ENCODE data around the gene MRPL10. TPM values are rescaled to one million over a fixed set of nuclear protein-coding genes. Genes with fewer than 3 reads are reported as not detected.
A peak's percentile ranks its signal among the peaks of the same experiment; 100 is the strongest.

Gene MRPL10
- total RNA-seq (38.3 TPM), polyA plus RNA-seq (ENCODE audit: insufficient read depth, low read depth, low replicate concordance) (52.2 TPM)
- long read RNA-seq, donor 1, transcript MRPL10-202 (5 exons, 1,725 nt), result major isoform, 20 of 30 reads
- long read RNA-seq, donor 1, partial matches to known transcripts, result 10 of 30 reads
- long read RNA-seq, donor 1, other reads (novel, unspliced or antisense), result 0 of 30 reads
- long read RNA-seq, donor 2, transcript MRPL10-202 (5 exons, 1,725 nt), result major isoform, 24 of 25 reads
- long read RNA-seq, donor 2, partial matches to known transcripts, result 0 of 25 reads
- long read RNA-seq, donor 2, other reads (novel, unspliced or antisense), result 0 of 25 reads
- long read RNA-seq, donor 3, transcript MRPL10-202 (5 exons, 1,725 nt), result major isoform, 20 of 22 reads
- long read RNA-seq, donor 3, partial matches to known transcripts, result 0 of 22 reads
- long read RNA-seq, donor 3, other reads (novel, unspliced or antisense), result 0 of 22 reads
- long read RNA-seq, donor 4, transcript MRPL10-202 (5 exons, 1,725 nt), result major isoform, 16 of 18 reads
- long read RNA-seq, donor 4, partial matches to known transcripts, result 0 of 18 reads
- long read RNA-seq, donor 4, other reads (novel, unspliced or antisense), result 0 of 18 reads
- long read RNA-seq, donor 5, partial matches to known transcripts, result 0 of 3 reads
- long read RNA-seq, donor 5, other reads (novel, unspliced or antisense), result 0 of 3 reads
- long read RNA-seq, donor 6, transcript MRPL10-202 (5 exons, 1,725 nt), result major isoform, 11 of 11 reads
- long read RNA-seq, donor 6, partial matches to known transcripts, result 0 of 11 reads
- long read RNA-seq, donor 6, other reads (novel, unspliced or antisense), result 0 of 11 reads
- long read RNA-seq, donor 7, transcript MRPL10-202 (5 exons, 1,725 nt), result major isoform, 15 of 39 reads
- long read RNA-seq, donor 7, partial matches to known transcripts, result 17 of 39 reads
- long read RNA-seq, donor 7, other reads (novel, unspliced or antisense), result 7 of 39 reads
- long read RNA-seq, donor 8, transcript MRPL10-202 (5 exons, 1,725 nt), result major isoform, 26 of 28 reads
- long read RNA-seq, donor 8, partial matches to known transcripts, result 0 of 28 reads
- long read RNA-seq, donor 8, other reads (novel, unspliced or antisense), result 0 of 28 reads
- long read RNA-seq, donor 9, transcript MRPL10-202 (5 exons, 1,725 nt), result major isoform, 13 of 13 reads
- long read RNA-seq, donor 9, partial matches to known transcripts, result 0 of 13 reads
- long read RNA-seq, donor 9, other reads (novel, unspliced or antisense), result 0 of 13 reads
- long read RNA-seq, donor 10, transcript MRPL10-202 (5 exons, 1,725 nt), result major isoform, 17 of 18 reads
- long read RNA-seq, donor 10, partial matches to known transcripts, result 0 of 18 reads
- long read RNA-seq, donor 10, other reads (novel, unspliced or antisense), result 0 of 18 reads

DNA sequence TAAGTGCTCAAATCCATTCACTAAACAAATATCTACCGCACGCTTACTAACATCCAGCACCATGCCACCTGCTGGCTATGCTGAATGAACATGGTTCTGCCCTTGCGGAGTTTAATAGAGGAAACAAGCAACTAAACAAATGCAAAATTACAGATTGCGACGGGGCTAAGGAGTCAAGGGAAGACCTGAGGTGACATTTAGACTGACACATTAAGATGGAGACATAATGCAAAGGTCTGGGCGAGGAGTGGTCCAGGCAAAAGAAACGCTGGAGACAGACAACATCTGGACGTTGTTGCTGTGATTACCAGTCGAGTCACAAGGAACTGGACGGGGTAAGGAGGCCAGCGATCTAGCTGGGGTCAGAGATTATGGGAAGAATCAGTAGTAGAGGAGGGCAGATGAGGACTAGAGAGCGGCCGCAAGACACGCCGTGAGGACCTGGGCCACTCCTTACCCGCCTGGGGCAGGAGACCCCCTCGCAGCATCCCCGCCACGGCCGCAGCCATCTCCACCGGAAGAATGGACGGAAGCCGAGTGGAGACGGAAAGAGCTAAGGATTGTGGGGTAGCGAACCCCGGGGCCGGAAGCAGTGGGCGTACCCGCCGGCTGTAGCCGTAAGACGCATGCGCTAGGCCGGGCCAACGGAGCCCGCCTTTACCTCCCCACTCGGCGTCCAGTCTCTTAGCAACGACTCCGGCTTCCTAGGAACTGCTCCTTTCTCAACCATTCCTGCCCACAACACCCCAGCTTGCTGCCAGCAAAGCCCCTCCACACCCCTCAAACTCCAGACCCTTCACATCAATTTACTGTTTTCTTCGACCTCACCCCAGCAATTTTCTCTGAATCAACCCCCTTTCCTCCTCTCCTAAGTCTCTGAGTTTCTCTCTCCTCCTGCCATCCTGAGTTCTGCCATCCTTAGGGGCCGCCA is at the start of gene MRPL10, which contains the start of gene LRRC46:
Gene MRPL10 (minus strand): TSS at position 539 of the 931 bp plus-strand sequence. CDS start 30 bp downstream, at position 509.
Gene LRRC46 (plus strand): TSS at position 668 of the 931 bp plus-strand sequence. CDS start 320 bp downstream, outside the sequence.
- peak within 1 kb of the TSS; percentile 9 to 76 for H3K27ac ChIP-seq (ENCODE audit: low read depth in 2 of 2, low read length in 2 of 2)
- DNase-seq (peak; percentile 96 to 98 (median 97)), FAIRE-seq (no peak)
- TF ChIP-seq, protein P1, sequence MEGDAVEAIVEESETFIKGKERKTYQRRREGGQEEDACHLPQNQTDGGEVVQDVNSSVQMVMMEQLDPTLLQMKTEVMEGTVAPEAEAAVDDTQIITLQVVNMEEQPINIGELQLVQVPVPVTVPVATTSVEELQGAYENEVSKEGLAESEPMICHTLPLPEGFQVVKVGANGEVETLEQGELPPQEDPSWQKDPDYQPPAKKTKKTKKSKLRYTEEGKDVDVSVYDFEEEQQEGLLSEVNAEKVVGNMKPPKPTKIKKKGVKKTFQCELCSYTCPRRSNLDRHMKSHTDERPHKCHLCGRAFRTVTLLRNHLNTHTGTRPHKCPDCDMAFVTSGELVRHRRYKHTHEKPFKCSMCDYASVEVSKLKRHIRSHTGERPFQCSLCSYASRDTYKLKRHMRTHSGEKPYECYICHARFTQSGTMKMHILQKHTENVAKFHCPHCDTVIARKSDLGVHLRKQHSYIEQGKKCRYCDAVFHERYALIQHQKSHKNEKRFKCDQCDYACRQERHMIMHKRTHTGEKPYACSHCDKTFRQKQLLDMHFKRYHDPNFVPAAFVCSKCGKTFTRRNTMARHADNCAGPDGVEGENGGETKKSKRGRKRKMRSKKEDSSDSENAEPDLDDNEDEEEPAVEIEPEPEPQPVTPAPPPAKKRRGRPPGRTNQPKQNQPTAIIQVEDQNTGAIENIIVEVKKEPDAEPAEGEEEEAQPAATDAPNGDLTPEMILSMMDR (IDR thresholded peaks at IDR 0.05; ENCODE audit: borderline replicate concordance, extremely low read depth, insufficient read depth), result peak; percentile 14
- H3K36me3 ChIP-seq (ENCODE audit: control insufficient read depth in 2 of 3, insufficient read depth in 3 of 3, low read length in 3 of 3), result peaks cover 0 to 22% (median 17%) of the 10 kb centered on the region in 3 donors
- H3K9me3 ChIP-seq (ENCODE audit: control insufficient read depth in 2 of 3, insufficient read depth in 1 of 3, low read length in 3 of 3), result no peaks in the 10 kb centered on the region
- peaks cover 0 to 19% (median 7%) of the 10 kb centered on the region in 3 donors for H3K4me1 ChIP-seq (ENCODE audit: control insufficient read depth in 2 of 3, insufficient read depth in 2 of 3, low read depth in 1 of 3, low read length in 3 of 3)
- peak within 1 kb of the TSS; percentile 85 to 97 (median 95) for H3K4me3 ChIP-seq (ENCODE audit: low read length in 3 of 3)
- no peaks in the 10 kb centered on the region for H3K27me3 ChIP-seq (ENCODE audit: control insufficient read depth, insufficient read depth, low read length)
- H3K9ac ChIP-seq (ENCODE audit: low read length in 3 of 3), result peak within 1 kb of the TSS; percentile 37 to 82 (median 62)
- intact Hi-C loops (cut with DNase I), result no loop called here

DNA sequence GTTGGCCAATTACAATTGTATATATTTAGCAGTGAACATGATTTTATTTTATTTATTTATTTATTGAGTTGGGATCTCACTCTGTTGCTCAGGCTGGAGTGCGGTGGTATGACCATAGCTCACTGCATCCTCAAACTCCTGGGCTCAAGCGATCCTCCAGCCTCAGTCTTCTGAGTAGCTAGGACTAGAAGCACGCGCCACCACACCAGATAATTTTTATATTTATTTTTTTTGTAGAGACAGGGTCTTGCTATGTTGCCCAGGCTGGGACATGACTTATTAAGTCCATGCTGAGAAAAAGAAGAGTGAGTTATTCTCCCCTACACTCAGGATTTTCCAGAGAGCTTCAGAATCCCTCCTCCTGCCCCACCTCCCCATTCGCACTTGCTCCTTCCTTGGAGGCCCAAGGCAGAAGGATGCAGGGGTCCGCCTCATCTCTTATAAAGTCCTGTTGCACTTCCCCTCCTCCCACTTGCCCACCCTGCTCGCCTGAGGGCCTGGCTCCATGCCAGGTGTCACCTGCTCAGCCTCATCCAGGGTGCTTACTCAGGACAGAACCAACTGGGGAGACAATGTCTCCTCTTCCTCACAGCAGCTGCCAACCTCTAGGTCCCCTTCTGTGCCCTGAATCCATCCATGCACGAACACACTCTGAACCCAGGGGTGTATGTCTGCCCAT is 48.6 kb upstream of the MRPL10 start:
- intact Hi-C loops (cut with DNase I), result no loop called here
- Histone ChIP-seq H3K9ac (ENCODE audit: low read length in 3 of 3) (no peak overlapping the region), H3K27me3 (ENCODE audit: control insufficient read depth, insufficient read depth, low read length) (no peaks in the 10 kb centered on the region), H3K4me1 (ENCODE audit: control insufficient read depth in 2 of 3, insufficient read depth in 2 of 3, low read depth in 1 of 3, low read length in 3 of 3) (peaks cover 0 to 18% (median 8%) of the 10 kb centered on the region in 3 donors), H3K27ac (ENCODE audit: low read depth in 2 of 2, low read length in 2 of 2) (no peak overlapping the region), H3K9me3 (ENCODE audit: control insufficient read depth in 2 of 3, insufficient read depth in 1 of 3, low read length in 3 of 3) (no peaks in the 10 kb centered on the region), H3K36me3 (ENCODE audit: control insufficient read depth in 2 of 3, insufficient read depth in 3 of 3, low read length in 3 of 3) (no peaks in the 10 kb centered on the region), H3K4me3 (ENCODE audit: low read length in 3 of 3) (no peak overlapping the region)
- DNase-seq (peak in 1 of 5 donors; percentile 52), FAIRE-seq (no peak)
- TF ChIP-seq, protein P1 (IDR thresholded peaks at IDR 0.05; ENCODE audit: borderline replicate concordance, extremely low read depth, insufficient read depth), result no peak
